ENCODE measurements around the gene ATP2B2. TPM values are rescaled to one million over a fixed set of nuclear protein-coding genes. Genes with fewer than 3 reads are reported as not detected.

ATP2B2 gene
- total and polyA plus RNA-seq, 2 of the 8 experiments (the other 6 are each of a cell fraction or from before 2014, with no cell fraction given): 0.14 to 1.2 TPM

DNA sequence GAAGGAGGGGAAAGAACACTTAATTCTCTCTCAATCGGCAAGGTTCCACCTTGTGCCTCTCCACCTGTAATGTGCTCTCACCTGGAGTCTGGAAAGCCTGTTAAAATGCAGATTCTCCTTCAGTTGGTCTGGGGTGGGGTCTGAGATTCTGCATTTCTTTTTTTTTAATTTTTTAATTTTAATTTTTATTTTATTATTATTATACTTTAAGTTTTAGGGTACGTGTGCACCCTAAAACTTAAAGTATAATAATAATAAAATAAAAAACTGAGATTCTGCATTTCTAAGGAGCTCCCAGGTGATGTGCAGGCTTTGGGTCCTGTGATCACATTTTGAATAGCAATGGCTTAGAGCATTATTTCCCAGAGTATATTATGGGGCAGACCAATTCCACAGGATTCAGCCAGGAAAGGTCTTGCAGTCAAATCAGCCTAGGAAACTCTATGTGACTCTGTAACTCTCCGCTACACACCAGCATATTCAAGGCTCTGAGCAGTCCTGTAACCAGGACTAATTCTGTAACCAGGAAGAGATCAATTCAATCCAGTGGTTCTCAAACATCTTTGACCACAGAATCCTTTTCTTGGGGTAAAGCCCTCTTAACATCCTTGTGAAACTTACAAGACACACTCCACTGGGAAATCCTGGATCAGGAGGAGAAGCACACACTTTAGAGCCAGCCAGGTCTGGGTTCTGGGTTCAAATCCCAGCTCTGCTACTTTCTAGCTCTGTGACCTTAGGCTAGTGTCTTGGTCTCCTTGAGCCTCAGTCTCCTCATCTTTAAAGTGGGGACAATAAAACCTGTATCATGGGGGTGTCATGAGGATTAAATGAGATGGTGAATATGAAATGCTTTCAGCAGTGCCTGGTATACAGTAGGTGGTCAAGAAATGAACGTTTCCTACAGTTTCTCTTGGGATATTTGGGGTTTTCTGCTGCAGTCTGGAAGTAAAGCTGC, 122.2 kb downstream of the ATP2B2 start (continued):
- TF ChIP-seq, protein P1, sequence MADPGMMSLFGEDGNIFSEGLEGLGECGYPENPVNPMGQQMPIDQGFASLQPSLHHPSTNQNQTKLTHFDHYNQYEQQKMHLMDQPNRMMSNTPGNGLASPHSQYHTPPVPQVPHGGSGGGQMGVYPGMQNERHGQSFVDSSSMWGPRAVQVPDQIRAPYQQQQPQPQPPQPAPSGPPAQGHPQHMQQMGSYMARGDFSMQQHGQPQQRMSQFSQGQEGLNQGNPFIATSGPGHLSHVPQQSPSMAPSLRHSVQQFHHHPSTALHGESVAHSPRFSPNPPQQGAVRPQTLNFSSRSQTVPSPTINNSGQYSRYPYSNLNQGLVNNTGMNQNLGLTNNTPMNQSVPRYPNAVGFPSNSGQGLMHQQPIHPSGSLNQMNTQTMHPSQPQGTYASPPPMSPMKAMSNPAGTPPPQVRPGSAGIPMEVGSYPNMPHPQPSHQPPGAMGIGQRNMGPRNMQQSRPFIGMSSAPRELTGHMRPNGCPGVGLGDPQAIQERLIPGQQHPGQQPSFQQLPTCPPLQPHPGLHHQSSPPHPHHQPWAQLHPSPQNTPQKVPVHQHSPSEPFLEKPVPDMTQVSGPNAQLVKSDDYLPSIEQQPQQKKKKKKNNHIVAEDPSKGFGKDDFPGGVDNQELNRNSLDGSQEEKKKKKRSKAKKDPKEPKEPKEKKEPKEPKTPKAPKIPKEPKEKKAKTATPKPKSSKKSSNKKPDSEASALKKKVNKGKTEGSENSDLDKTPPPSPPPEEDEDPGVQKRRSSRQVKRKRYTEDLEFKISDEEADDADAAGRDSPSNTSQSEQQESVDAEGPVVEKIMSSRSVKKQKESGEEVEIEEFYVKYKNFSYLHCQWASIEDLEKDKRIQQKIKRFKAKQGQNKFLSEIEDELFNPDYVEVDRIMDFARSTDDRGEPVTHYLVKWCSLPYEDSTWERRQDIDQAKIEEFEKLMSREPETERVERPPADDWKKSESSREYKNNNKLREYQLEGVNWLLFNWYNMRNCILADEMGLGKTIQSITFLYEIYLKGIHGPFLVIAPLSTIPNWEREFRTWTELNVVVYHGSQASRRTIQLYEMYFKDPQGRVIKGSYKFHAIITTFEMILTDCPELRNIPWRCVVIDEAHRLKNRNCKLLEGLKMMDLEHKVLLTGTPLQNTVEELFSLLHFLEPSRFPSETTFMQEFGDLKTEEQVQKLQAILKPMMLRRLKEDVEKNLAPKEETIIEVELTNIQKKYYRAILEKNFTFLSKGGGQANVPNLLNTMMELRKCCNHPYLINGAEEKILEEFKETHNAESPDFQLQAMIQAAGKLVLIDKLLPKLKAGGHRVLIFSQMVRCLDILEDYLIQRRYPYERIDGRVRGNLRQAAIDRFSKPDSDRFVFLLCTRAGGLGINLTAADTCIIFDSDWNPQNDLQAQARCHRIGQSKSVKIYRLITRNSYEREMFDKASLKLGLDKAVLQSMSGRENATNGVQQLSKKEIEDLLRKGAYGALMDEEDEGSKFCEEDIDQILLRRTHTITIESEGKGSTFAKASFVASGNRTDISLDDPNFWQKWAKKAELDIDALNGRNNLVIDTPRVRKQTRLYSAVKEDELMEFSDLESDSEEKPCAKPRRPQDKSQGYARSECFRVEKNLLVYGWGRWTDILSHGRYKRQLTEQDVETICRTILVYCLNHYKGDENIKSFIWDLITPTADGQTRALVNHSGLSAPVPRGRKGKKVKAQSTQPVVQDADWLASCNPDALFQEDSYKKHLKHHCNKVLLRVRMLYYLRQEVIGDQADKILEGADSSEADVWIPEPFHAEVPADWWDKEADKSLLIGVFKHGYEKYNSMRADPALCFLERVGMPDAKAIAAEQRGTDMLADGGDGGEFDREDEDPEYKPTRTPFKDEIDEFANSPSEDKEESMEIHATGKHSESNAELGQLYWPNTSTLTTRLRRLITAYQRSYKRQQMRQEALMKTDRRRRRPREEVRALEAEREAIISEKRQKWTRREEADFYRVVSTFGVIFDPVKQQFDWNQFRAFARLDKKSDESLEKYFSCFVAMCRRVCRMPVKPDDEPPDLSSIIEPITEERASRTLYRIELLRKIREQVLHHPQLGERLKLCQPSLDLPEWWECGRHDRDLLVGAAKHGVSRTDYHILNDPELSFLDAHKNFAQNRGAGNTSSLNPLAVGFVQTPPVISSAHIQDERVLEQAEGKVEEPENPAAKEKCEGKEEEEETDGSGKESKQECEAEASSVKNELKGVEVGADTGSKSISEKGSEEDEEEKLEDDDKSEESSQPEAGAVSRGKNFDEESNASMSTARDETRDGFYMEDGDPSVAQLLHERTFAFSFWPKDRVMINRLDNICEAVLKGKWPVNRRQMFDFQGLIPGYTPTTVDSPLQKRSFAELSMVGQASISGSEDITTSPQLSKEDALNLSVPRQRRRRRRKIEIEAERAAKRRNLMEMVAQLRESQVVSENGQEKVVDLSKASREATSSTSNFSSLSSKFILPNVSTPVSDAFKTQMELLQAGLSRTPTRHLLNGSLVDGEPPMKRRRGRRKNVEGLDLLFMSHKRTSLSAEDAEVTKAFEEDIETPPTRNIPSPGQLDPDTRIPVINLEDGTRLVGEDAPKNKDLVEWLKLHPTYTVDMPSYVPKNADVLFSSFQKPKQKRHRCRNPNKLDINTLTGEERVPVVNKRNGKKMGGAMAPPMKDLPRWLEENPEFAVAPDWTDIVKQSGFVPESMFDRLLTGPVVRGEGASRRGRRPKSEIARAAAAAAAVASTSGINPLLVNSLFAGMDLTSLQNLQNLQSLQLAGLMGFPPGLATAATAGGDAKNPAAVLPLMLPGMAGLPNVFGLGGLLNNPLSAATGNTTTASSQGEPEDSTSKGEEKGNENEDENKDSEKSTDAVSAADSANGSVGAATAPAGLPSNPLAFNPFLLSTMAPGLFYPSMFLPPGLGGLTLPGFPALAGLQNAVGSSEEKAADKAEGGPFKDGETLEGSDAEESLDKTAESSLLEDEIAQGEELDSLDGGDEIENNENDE (IDR thresholded peaks at IDR 0.05; ENCODE audit: insufficient replicate concordance, low read length): no peak
- no peak for TF ChIP-seq KDM4A (IDR thresholded peaks at IDR 0.05; ENCODE audit: low read depth, low read length, severe bottlenecking)
- TF ChIP-seq TCF12 (IDR thresholded peaks at IDR 0.05; ENCODE audit: low read depth, low read length): no peak
- TF ChIP-seq EP300 (IDR thresholded peaks at IDR 0.05; ENCODE audit: borderline replicate concordance in 1 of 2, low read depth in 2 of 2, low read length in 2 of 2): no peak
- TF ChIP-seq CTBP2 (IDR thresholded peaks at IDR 0.05; ENCODE audit: borderline replicate concordance, insufficient read depth, insufficient read length, low read length): no peak
- TF ChIP-seq NANOG (IDR thresholded peaks at IDR 0.05; ENCODE audit: insufficient read depth, low read depth, low read length, poor library complexity, severe bottlenecking): no peak
- no peak for TF ChIP-seq TBP (IDR thresholded peaks at IDR 0.05; ENCODE audit: low read depth, low read length)
- TF ChIP-seq RXRA (IDR thresholded peaks at IDR 0.05; ENCODE audit: insufficient read depth, low read depth, low read length): no peak

Measured in H1 (cell line).